BE2C (cell line): ENCODE results near the gene SLC25A30. TPM values are rescaled to one million over a fixed set of nuclear protein-coding genes. Genes with fewer than 3 reads are reported as not detected.
A peak's percentile ranks its signal among the peaks of the same experiment; 100 is the strongest.

Experiments used
- DNase-seq: peaks from one replicate; pipeline ENCODE4 v3.0.0-alpha.2; 2020
- H3K27me3 ChIP-seq: fragments of 250-450 bp; sonication (Bioruptor Pico); 2 replicates; pipeline ENCODE4 v1.5.1; 2020; ENCODE audit warnings: mild to moderate bottlenecking
- H3K36me3 ChIP-seq: fragments of 250-450 bp; sonication (Bioruptor Pico); 2 replicates; pipeline ENCODE4 v1.5.1; 2020; ENCODE audit warnings: mild to moderate bottlenecking
- H3K4me1 ChIP-seq: fragments of 250-450 bp; sonication (Bioruptor Pico); 2 replicates; pipeline ENCODE4 v1.5.1; 2020
- H3K4me3 ChIP-seq: 2 replicates; pipeline ENCODE4 v1.5.1; 2011; ENCODE audit warnings: low read depth, low read length
- H3K9me3 ChIP-seq: fragments of 250-450 bp; sonication (Bioruptor Pico); 2 replicates; pipeline ENCODE4 v1.5.1; 2020
- CTCF ChIP-seq: IDR thresholded peaks from 2 replicates; pipeline ENCODE4 v1.5.1; 2012; ENCODE audit warnings: mild to moderate bottlenecking, low read depth, low read length
- polyA plus RNA-seq: library from polyadenylated mRNA; unstranded; fragments of >200 nt; gene quantifications from one replicate; pipeline ENCODE4 v1.2.1, GENCODE V29; 2012; ENCODE audit warnings: low read depth, missing spikeins; ENCODE audit not compliant: insufficient read length, insufficient read depth

The SLC25A30 gene
- 2.6 TPM for polyA plus RNA-seq

GRCh38 chr13:45417790-45418534 is at the start of gene SLC25A30:
Gene SLC25A30, minus strand, starts transcription at chr13:45418373. Its CDS starts 6,948 bp downstream, at chr13:45411425.
- H3K4me1 ChIP-seq, result no peaks in the 10 kb centered on the region
- H3K4me3 ChIP-seq, result peak within 1 kb of the TSS; percentile 85
- H3K9me3 ChIP-seq, result no peaks in the 10 kb centered on the region
- no peak for TF ChIP-seq CTCF
- H3K27me3 ChIP-seq, result no peaks in the 10 kb centered on the region
- peak; percentile 97 for DNase-seq
- no peaks in the 10 kb centered on the region for H3K36me3 ChIP-seq

- H3K4me3 ChIP-seq, result peak overlapping the region; percentile 89; the same call in 1 of the 2 replicates
- DNase-seq, result no peak
- H3K36me3 ChIP-seq, result no peaks in the 10 kb centered on the region
- no peak for TF ChIP-seq CTCF
- no peaks in the 10 kb centered on the region for H3K27me3 ChIP-seq
- no peaks in the 10 kb centered on the region for H3K9me3 ChIP-seq
- H3K4me1 ChIP-seq, result peaks cover 4% of the 10 kb centered on the region; the same call in 1 of the 2 replicates
These were observed 48.2 kb upstream of the SLC25A30 start for GRCh38 chr13:45466359-45466758.

- no peaks in the 10 kb centered on the region for H3K27me3 ChIP-seq
- H3K4me3 ChIP-seq, result peak within 1 kb of the TSS; percentile 89
- no peaks in the 10 kb centered on the region for H3K36me3 ChIP-seq
- no peaks in the 10 kb centered on the region for H3K9me3 ChIP-seq
- no peak for TF ChIP-seq CTCF
- DNase-seq, result peak; percentile 94
- H3K4me1 ChIP-seq, result peaks cover 4% of the 10 kb centered on the region; the same call in 1 of the 2 replicates
These were observed 46.7 kb upstream of the SLC25A30 start, which contains the start of gene COG3 for GRCh38 chr13:45464687-45465453. Gene COG3, plus strand, starts transcription at chr13:45464939. Its CDS starts 98 bp downstream, at chr13:45465037.

GRCh38 chr13:45464141-45464686 is 46.0 kb upstream of the SLC25A30 start:
- no peaks in the 10 kb centered on the region for H3K27me3 ChIP-seq
- DNase-seq, result no peak
- H3K36me3 ChIP-seq, result no peaks in the 10 kb centered on the region
- peak; percentile 52 for TF ChIP-seq CTCF
- H3K9me3 ChIP-seq, result no peaks in the 10 kb centered on the region
- H3K4me3 ChIP-seq, result peak overlapping the region; percentile 89
- peaks cover 4% of the 10 kb centered on the region; the same call in 1 of the 2 replicates for H3K4me1 ChIP-seq

GRCh38 chr13:45456196-45456972 is 38.2 kb upstream of the SLC25A30 start:
- H3K36me3 ChIP-seq, result no peaks in the 10 kb centered on the region
- no peak for DNase-seq
- no peaks in the 10 kb centered on the region for H3K9me3 ChIP-seq
- H3K4me1 ChIP-seq, result no peaks in the 10 kb centered on the region
- no peak for TF ChIP-seq CTCF
- H3K27me3 ChIP-seq, result no peaks in the 10 kb centered on the region
- H3K4me3 ChIP-seq, result no peak overlapping the region
